ENCODE data around the gene DCC.

The DCC gene

GRCh38 chr18:53268455-53268854, 928.5 kb downstream of the DCC start:
- no peaks in the 10 kb centered on the region for H4K20me1 ChIP-seq (ENCODE audit: insufficient read depth)
- no peak for TF ChIP-seq CTCF (conservative IDR thresholded peaks at IDR 0.05; ENCODE audit: low read depth, low read length)
- H3K9ac ChIP-seq, result no peak overlapping the region
- no peaks in the 10 kb centered on the region for H3K36me3 ChIP-seq (ENCODE audit: insufficient read depth)
- H3K79me2 ChIP-seq (ENCODE audit: insufficient read depth, low read depth), result no peaks in the 10 kb centered on the region
- no peak overlapping the region for H3K4me3 ChIP-seq (IDR thresholded peaks at IDR 0.05; ENCODE audit: insufficient read depth, low read depth, low read length)
- H3K4me2 ChIP-seq, result no peak overlapping the region
- H3K4me1 ChIP-seq (ENCODE audit: low read depth, poor library complexity, severe bottlenecking), result no peaks in the 10 kb centered on the region
- no peaks in the 10 kb centered on the region for H3K27me3 ChIP-seq (ENCODE audit: insufficient read depth, low read depth)
- H3K27ac ChIP-seq, result no peak overlapping the region
- no peak overlapping the region for H2AFZ ChIP-seq (ENCODE audit: low read depth)

GRCh38 chr18:53281406-53281805, 941.4 kb downstream of the DCC start:
- H3K4me1 ChIP-seq (ENCODE audit: low read depth, poor library complexity, severe bottlenecking), result no peaks in the 10 kb centered on the region
- no peak overlapping the region for H3K27ac ChIP-seq
- no peak overlapping the region for H3K9ac ChIP-seq
- H2AFZ ChIP-seq (ENCODE audit: low read depth), result no peak overlapping the region
- H3K4me3 ChIP-seq (IDR thresholded peaks at IDR 0.05; ENCODE audit: insufficient read depth, low read depth, low read length), result no peak overlapping the region
- H3K4me2 ChIP-seq, result no peak overlapping the region
- H3K27me3 ChIP-seq (ENCODE audit: insufficient read depth, low read depth), result no peaks in the 10 kb centered on the region
- H3K36me3 ChIP-seq (ENCODE audit: insufficient read depth), result no peaks in the 10 kb centered on the region
- no peaks in the 10 kb centered on the region for H3K79me2 ChIP-seq (ENCODE audit: insufficient read depth, low read depth)
- TF ChIP-seq CTCF (conservative IDR thresholded peaks at IDR 0.05; ENCODE audit: low read depth, low read length), result no peak
- no peaks in the 10 kb centered on the region for H4K20me1 ChIP-seq (ENCODE audit: insufficient read depth)

GRCh38 chr18:53283708-53284107, 943.7 kb downstream of the DCC start:
- Histone ChIP-seq H3K4me3 (IDR thresholded peaks at IDR 0.05; ENCODE audit: insufficient read depth, low read depth, low read length) (no peak overlapping the region), H3K27ac (no peak overlapping the region), H3K79me2 (ENCODE audit: insufficient read depth, low read depth) (no peaks in the 10 kb centered on the region), H3K27me3 (ENCODE audit: insufficient read depth, low read depth) (no peaks in the 10 kb centered on the region), H3K36me3 (ENCODE audit: insufficient read depth) (no peaks in the 10 kb centered on the region), H2AFZ (ENCODE audit: low read depth) (no peak overlapping the region), H3K9ac (no peak overlapping the region), H3K4me1 (ENCODE audit: low read depth, poor library complexity, severe bottlenecking) (no peaks in the 10 kb centered on the region), H4K20me1 (ENCODE audit: insufficient read depth) (no peaks in the 10 kb centered on the region), H3K4me2 (no peak overlapping the region)
- TF ChIP-seq CTCF (conservative IDR thresholded peaks at IDR 0.05; ENCODE audit: low read depth, low read length), result no peak

- Histone ChIP-seq H3K9ac (no peak overlapping the region), H3K4me1 (ENCODE audit: low read depth, poor library complexity, severe bottlenecking) (no peaks in the 10 kb centered on the region)
These were observed 965.5 kb downstream of the DCC start for GRCh38 chr18:53305461-53305860.

More at GRCh38 chr18:53305461-53305860, 965.5 kb downstream of the DCC start:
- H3K27ac ChIP-seq, result no peak overlapping the region
- no peaks in the 10 kb centered on the region for H3K27me3 ChIP-seq (ENCODE audit: insufficient read depth, low read depth)
- H3K4me2 ChIP-seq, result no peak overlapping the region
- TF ChIP-seq CTCF (conservative IDR thresholded peaks at IDR 0.05; ENCODE audit: low read depth, low read length), result no peak
- H3K4me3 ChIP-seq (IDR thresholded peaks at IDR 0.05; ENCODE audit: insufficient read depth, low read depth, low read length), result no peak overlapping the region
- H3K36me3 ChIP-seq (ENCODE audit: insufficient read depth), result no peaks in the 10 kb centered on the region
- no peak overlapping the region for H2AFZ ChIP-seq (ENCODE audit: low read depth)
- H4K20me1 ChIP-seq (ENCODE audit: insufficient read depth), result no peaks in the 10 kb centered on the region
- no peaks in the 10 kb centered on the region for H3K79me2 ChIP-seq (ENCODE audit: insufficient read depth, low read depth)

Data from KMS-11 (cell line).